GM21423 (cell line): ENCODE data around the gene INMT.

Experiments used
- ATAC-seq: cut with Tn5 transposase; IDR thresholded peaks from one replicate; pipeline ENCODE4 v1.9.1; 2021; ENCODE audit warnings: mild to moderate bottlenecking, moderate library complexity; ENCODE audit not compliant: unreplicated experiment

The INMT gene

GRCh38 chr7:30750683-30751650, 968 bp upstream of the INMT start:
- ATAC-seq, result no peak

GRCh38 chr7:30752484-30752883, 549 bp downstream of the INMT start:
- no peak for ATAC-seq

- no peak for ATAC-seq
Observed at GRCh38 chr7:30752979-30753378, 1.0 kb downstream of the INMT start.

GRCh38 chr7:30754315-30754877, 2.5 kb downstream of the INMT start:
- no peak for ATAC-seq

GRCh38 chr7:30755384-30756154, 3.6 kb downstream of the INMT start:
- no peak for ATAC-seq

- ATAC-seq, result no peak
Observed at GRCh38 chr7:30757342-30757692, 5.4 kb downstream of the INMT start.

GRCh38 chr7:30760514-30761213, 8.7 kb downstream of the INMT start:
- no peak for ATAC-seq

- no peak for ATAC-seq
Observed at GRCh38 chr7:30761214-30762156, 9.6 kb downstream of the INMT start.

- peak; percentile 74 for ATAC-seq
Observed at GRCh38 chr7:30764030-30764975, 12.4 kb downstream of the INMT start.

GRCh38 chr7:30765408-30765807, 13.5 kb downstream of the INMT start:
- no peak for ATAC-seq

GRCh38 chr7:30770845-30771173, 18.9 kb downstream of the INMT start:
- ATAC-seq, result no peak

- ATAC-seq, result peak; percentile 85
Observed at GRCh38 chr7:30771174-30771879, 19.4 kb downstream of the INMT start, which contains the start of gene MINDY4. Gene MINDY4, plus strand, starts transcription at chr7:30771417. Its CDS starts 77 bp downstream, at chr7:30771494.

GRCh38 chr7:30771880-30772425, 20.0 kb downstream of the INMT start:
- ATAC-seq, result no peak

GRCh38 chr7:30772984-30773383, 21.0 kb downstream of the INMT start:
- no peak for ATAC-seq

GRCh38 chr7:30775992-30776391, 24.1 kb downstream of the INMT start:
- no peak for ATAC-seq

- ATAC-seq, result no peak
Observed at GRCh38 chr7:30776971-30777370, 25.0 kb downstream of the INMT start.

- ATAC-seq, result no peak
Observed at GRCh38 chr7:30778255-30779025, 26.5 kb downstream of the INMT start.
